PC-3 (cell line): Measurements from ENCODE around the gene SMARCD3. TPM values are rescaled to one million over a fixed set of nuclear protein-coding genes. Genes with fewer than 3 reads are reported as not detected.

Source experiments
- ATAC-seq: fragments of 200-7000 bp; cut with Tn5 transposase; 2 replicates; pipeline ENCODE4 v1.9.1; 2020; ENCODE audit warnings: mild to moderate bottlenecking, moderate library complexity
- BruUV-seq: library from RNA; stranded (reverse); fragments of 400-500 nt; replicated peaks from 2 replicates; lab custom pipeline; 2021; lab: Mats Ljungman, UMichigan
- CTCF ChIA-PET: fragments of 300-600 bp; sonication (Branson Sonifier 250); formaldehyde crosslinking; loops from one replicate; lab custom pipeline; 2022; ENCODE audit warnings: antibody characterized with exemption; lab: Charles Lee
- POLR2A ChIA-PET: fragments of 300-600 bp; sonication (Branson Sonifier 250); formaldehyde crosslinking; loops from one replicate; lab custom pipeline; 2022; ENCODE audit warnings: antibody characterized with exemption; ENCODE audit not compliant: unreplicated experiment; lab: Charles Lee
- DNase-seq: peaks from one replicate; pipeline ENCODE4 v3.0.0-alpha.2; 2015
- H2AFZ ChIP-seq: fragments of 300-600 bp; sonication (generic); 2 replicates; pipeline ENCODE4 v1.6.0; 2016; ENCODE audit warnings: antibody characterized with exemption, low read length
- H3F3A ChIP-seq: fragments of 300-600 bp; sonication (generic); one replicate; pipeline ENCODE4 v1.6.0; 2017; ENCODE audit warnings: antibody characterized with exemption, low read length, control low read depth, mild to moderate bottlenecking; ENCODE audit not compliant: unreplicated experiment
- H3K27ac ChIP-seq: fragments of 300-600 bp; sonication (generic); 2 replicates; pipeline ENCODE4 v1.5.1; 2016; ENCODE audit warnings: mild to moderate bottlenecking, low read length
- H3K27me3 ChIP-seq: fragments of 300-600 bp; sonication (generic); 2 replicates; pipeline ENCODE4 v1.6.1; 2016; ENCODE audit warnings: low read length, mixed read lengths
- H3K36me3 ChIP-seq: fragments of 300-600 bp; sonication (generic); 2 replicates; pipeline ENCODE4 v1.6.1; 2016; ENCODE audit warnings: low read depth, mixed run types, low read length, mixed read lengths
- H3K4me1 ChIP-seq: fragments of 300-600 bp; sonication (generic); 2 replicates; pipeline ENCODE4 v1.5.1; 2016; ENCODE audit warnings: low read length; ENCODE audit not compliant: insufficient read depth
- H3K4me2 ChIP-seq: fragments of 300-600 bp; sonication (generic); 2 replicates; pipeline ENCODE4 v1.6.0; 2016; ENCODE audit warnings: low read length
- H3K4me3 ChIP-seq: fragments of 300-600 bp; sonication (generic); 2 replicates; pipeline ENCODE4 v1.5.1; 2016; ENCODE audit warnings: mild to moderate bottlenecking, low read length, mixed read lengths
- H3K79me2 ChIP-seq: fragments of 300-600 bp; sonication (generic); 2 replicates; pipeline ENCODE4 v1.6.1; 2017; ENCODE audit warnings: low read length, mixed read lengths
- H3K9ac ChIP-seq: fragments of 300-600 bp; sonication (generic); 2 replicates; pipeline ENCODE4 v1.6.0; 2016; ENCODE audit warnings: mild to moderate bottlenecking, low read length
- H3K9me2 ChIP-seq: fragments of 300-600 bp; sonication (generic); replicated peaks from 2 replicates; pipeline ENCODE4 v1.6.1; 2016; ENCODE audit warnings: mixed run types, low read length, mixed read lengths
- H3K9me3 ChIP-seq: fragments of 300-600 bp; sonication (generic); 2 replicates; pipeline ENCODE4 v1.6.1; 2016; ENCODE audit warnings: low read length, mixed read lengths
- H4K20me1 ChIP-seq: fragments of 300-600 bp; sonication (generic); 2 replicates; pipeline ENCODE4 v1.6.1; 2016; ENCODE audit warnings: low read length, mixed read lengths
- CTCF ChIP-seq: fragments of 300-600 bp; sonication (generic); conservative IDR thresholded peaks from 2 replicates; pipeline ENCODE4 v1.5.1; 2017; ENCODE audit warnings: antibody characterized with exemption, low read depth, mild to moderate bottlenecking, low read length
- EZH2 ChIP-seq: fragments of 300-600 bp; sonication (generic); IDR thresholded peaks from one replicate; pipeline ENCODE4 v1.6.1; 2017; ENCODE audit warnings: antibody characterized with exemption, mild to moderate bottlenecking, low read length; ENCODE audit not compliant: unreplicated experiment
- EZH2phosphoT487 ChIP-seq: fragments of 300-600 bp; sonication (generic); IDR thresholded peaks from 2 replicates; pipeline ENCODE4 v1.6.1; 2018; ENCODE audit warnings: mild to moderate bottlenecking, antibody characterized with exemption, low read length, borderline replicate concordance
- intact Hi-C: fragments of 100-400 bp; cut with micrococcal nuclease; formaldehyde crosslinking; loops from 2 replicates; pipeline ENCODE4 v1.9.0; 2023
- total RNA-seq: library from RNA; depleted of rRNA; stranded (reverse); fragments of >200 nt; gene quantifications from 2 replicates; pipeline ENCODE4 v1.2.3, GENCODE V29; 2014

SMARCD3 gene
- total RNA-seq, 1 experiment from 2014 or later, result 9.1 TPM

DNA sequence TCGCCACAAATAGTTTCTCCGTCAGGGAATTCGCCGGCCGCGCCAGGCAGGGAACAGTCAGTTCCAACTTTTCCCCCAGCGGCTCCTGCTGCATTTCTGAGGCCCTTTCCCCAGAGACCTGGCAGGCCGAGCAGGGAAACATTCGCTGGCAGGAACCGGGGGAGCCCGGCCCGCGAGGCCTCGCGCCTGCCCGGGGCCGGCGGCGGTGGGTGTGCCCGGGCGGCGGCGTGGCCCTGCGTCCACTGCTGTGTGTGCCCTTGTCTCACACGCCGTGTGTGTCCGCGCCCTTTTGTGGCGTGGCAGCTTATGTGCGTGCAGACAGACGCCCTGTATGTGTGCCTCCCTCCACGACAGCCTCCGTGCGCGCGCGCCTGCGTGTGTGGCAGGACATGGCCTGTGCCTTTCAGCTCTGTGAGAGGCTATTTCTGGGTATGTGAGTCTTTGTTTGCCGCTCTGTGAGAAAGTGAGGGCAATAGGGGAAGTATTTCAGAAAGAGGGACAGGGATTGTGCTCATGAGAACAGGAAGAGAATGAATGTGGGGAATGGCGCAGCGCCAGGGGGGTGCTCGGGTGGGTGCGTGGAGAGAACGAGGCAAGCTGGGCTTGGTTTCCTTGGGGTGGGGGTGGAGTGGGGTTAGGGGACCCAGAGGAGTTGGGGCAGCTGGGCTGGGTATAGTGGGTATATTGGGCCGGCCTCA lies 689 bp upstream of the SMARCD3 start:
- Histone ChIP-seq H3K9ac (peak overlapping the region; percentile 43; the same call in 1 of the 2 replicates), H2AFZ (peak overlapping the region; percentile 86), H3K9me3 (no peaks in the 10 kb centered on the region), H4K20me1 (no peaks in the 10 kb centered on the region), H3K27ac (no peak overlapping the region), H3F3A (no peaks in the 10 kb centered on the region), H3K4me3 (peak overlapping the region; percentile 77), H3K4me2 (peak overlapping the region; percentile 99), H3K79me2 (no peaks in the 10 kb centered on the region), H3K9me2 (no peaks in the 10 kb centered on the region), H3K4me1 (peaks cover 4% of the 10 kb centered on the region), H3K27me3 (no peaks in the 10 kb centered on the region), H3K36me3 (no peaks in the 10 kb centered on the region)
- POLR2A ChIA-PET, result no interaction called here
- DNase-seq (peak; percentile 35), ATAC-seq (peak; percentile 46)
- no peak for TF ChIP-seq CTCF
- TF ChIP-seq EZH2, result no peak
- no peak for TF ChIP-seq EZH2phosphoT487
- CTCF ChIA-PET, result no interaction called here
- intact Hi-C loops, result loop anchor here (5.0 kb wide), 1 partner anchor 53 kb away; no protein-coding TSS in a partner anchor
- BruUV-seq, result no TSS peak

DNA sequence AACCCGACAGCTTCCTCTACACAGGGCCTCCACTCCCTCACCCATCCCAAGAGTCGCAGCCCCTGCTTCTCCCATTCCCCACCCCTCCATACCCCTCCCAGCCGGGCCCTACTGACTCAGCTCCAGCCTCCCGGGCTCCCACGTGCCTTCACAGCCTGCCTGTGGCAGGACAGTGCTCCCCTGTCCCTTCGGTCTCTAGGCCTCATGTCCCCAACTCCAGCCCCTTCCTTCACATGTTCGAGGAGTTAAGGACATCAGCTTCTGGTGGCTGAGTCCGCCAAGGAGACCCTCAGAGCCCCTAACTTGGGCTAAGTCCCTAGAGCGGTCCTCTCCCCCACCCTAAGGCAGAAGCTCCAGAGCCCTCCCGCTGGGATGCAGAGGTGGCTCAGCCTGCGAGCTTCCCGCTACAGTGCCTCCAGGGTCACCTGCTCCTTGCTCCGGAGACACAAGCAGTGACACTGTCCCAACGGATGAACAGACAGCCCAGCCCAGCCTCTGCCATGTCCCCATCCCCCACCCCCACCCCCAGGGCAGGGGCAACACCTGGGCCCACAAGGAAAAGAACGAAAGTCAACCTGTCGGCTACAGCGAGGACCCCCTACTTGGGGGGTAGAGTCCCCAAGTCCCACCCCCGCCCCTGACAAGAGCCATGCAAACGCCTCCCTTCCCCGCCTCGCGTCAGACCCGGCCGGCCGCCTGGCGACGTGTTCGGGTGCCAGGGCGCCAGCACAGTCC lies 716 bp downstream of the SMARCD3 start:
- peak overlapping the region; percentile 86 for H2AFZ ChIP-seq
- no peaks in the 10 kb centered on the region for H3F3A ChIP-seq
- H3K4me2 ChIP-seq, result peak overlapping the region; percentile 99
- no peaks in the 10 kb centered on the region for H3K27me3 ChIP-seq
- intact Hi-C loops, result loop anchor here (5.0 kb wide), 1 partner anchor 55 kb away; no protein-coding TSS in a partner anchor
- H3K36me3 ChIP-seq, result no peaks in the 10 kb centered on the region
- no peaks in the 10 kb centered on the region for H3K9me3 ChIP-seq
- H4K20me1 ChIP-seq, result no peaks in the 10 kb centered on the region
- H3K4me3 ChIP-seq, result peak overlapping the region; percentile 77
- ChIA-PET CTCF (no interaction called here), POLR2A (no interaction called here)
- TF ChIP-seq CTCF, result no peak
- no peak for TF ChIP-seq EZH2
- TF ChIP-seq EZH2phosphoT487, result no peak
- no peak for DNase-seq
- no peaks in the 10 kb centered on the region for H3K79me2 ChIP-seq
- H3K27ac ChIP-seq, result no peak overlapping the region
- no peaks in the 10 kb centered on the region for H3K9me2 ChIP-seq
- H3K4me1 ChIP-seq, result peaks cover 4% of the 10 kb centered on the region
- ATAC-seq, result no peak
- peak overlapping the region; percentile 59; the same call in 1 of the 2 replicates for H3K9ac ChIP-seq
- no TSS peak for BruUV-seq
